Osteoblast (primary cell): ENCODE results near the gene NUDT16L1. TPM values are rescaled to one million over a fixed set of nuclear protein-coding genes. Genes with fewer than 3 reads are reported as not detected.

Experiments
- DNase-seq: peaks from one replicate; pipeline ENCODE4 v3.0.0; 2011; ENCODE audit warnings: low spot score, mixed read lengths; ENCODE audit not compliant: insufficient read length; ENCODE audit errors: missing footprints
- H2AFZ ChIP-seq: 2 replicates; pipeline ENCODE4 v1.6.0; 2011; ENCODE audit warnings: mild to moderate bottlenecking, low read length
- H3K27ac ChIP-seq: 2 replicates; pipeline ENCODE4 v1.5.1; 2011; ENCODE audit warnings: mild to moderate bottlenecking, low read depth, low read length, moderate library complexity
- H3K27me3 ChIP-seq: 2 replicates; pipeline ENCODE4 v1.6.0; 2012; ENCODE audit warnings: mild to moderate bottlenecking, control low read depth, inconsistent platforms, low read length, moderate library complexity; ENCODE audit not compliant: insufficient read depth
- H3K36me3 ChIP-seq: 2 replicates; pipeline ENCODE4 v1.5.1; 2011; ENCODE audit warnings: mild to moderate bottlenecking, low read length, control low read depth, moderate library complexity; ENCODE audit not compliant: insufficient read depth
- H3K4me1 ChIP-seq: 2 replicates; pipeline ENCODE4 v1.5.1; 2011; ENCODE audit warnings: mild to moderate bottlenecking, low read length, control low read depth, moderate library complexity; ENCODE audit not compliant: insufficient read depth
- H3K4me2 ChIP-seq: 2 replicates; pipeline ENCODE4 v1.6.0; 2011; ENCODE audit warnings: mild to moderate bottlenecking, low read length; ENCODE audit not compliant: insufficient read depth
- H3K4me3 ChIP-seq: fragments of 200-600 bp; sonication (generic); 3 replicates; pipeline ENCODE4 v1.5.1; 2012; ENCODE audit warnings: mild to moderate bottlenecking, low read length, inconsistent platforms; ENCODE audit not compliant: insufficient read depth
- H3K79me2 ChIP-seq: 2 replicates; pipeline ENCODE4 v1.6.0; 2012; ENCODE audit warnings: mild to moderate bottlenecking, low read length, control low read depth, inconsistent platforms; ENCODE audit not compliant: insufficient read depth
- H3K9me3 ChIP-seq: 2 replicates; pipeline ENCODE4 v1.5.1; 2011; ENCODE audit warnings: low read depth, low read length, control low read depth
- H4K20me1 ChIP-seq: 2 replicates; pipeline ENCODE4 v1.6.0; 2012; ENCODE audit warnings: mild to moderate bottlenecking, low read length, control low read depth; ENCODE audit not compliant: insufficient read depth
- CTCF ChIP-seq: IDR thresholded peaks from 2 replicates; pipeline ENCODE4 v1.5.1; 2011; ENCODE audit warnings: mild to moderate bottlenecking, low read depth, low read length, moderate library complexity; ENCODE audit errors: extremely low read depth
- total RNA-seq: library from RNA; depleted of rRNA; stranded (reverse); fragments of >200 nt; gene quantifications from 2 replicates; pipeline ENCODE4 v1.2.3, GENCODE V29; 2012

The NUDT16L1 gene
- total RNA-seq, 1 donor = 18.1 TPM

DNA sequence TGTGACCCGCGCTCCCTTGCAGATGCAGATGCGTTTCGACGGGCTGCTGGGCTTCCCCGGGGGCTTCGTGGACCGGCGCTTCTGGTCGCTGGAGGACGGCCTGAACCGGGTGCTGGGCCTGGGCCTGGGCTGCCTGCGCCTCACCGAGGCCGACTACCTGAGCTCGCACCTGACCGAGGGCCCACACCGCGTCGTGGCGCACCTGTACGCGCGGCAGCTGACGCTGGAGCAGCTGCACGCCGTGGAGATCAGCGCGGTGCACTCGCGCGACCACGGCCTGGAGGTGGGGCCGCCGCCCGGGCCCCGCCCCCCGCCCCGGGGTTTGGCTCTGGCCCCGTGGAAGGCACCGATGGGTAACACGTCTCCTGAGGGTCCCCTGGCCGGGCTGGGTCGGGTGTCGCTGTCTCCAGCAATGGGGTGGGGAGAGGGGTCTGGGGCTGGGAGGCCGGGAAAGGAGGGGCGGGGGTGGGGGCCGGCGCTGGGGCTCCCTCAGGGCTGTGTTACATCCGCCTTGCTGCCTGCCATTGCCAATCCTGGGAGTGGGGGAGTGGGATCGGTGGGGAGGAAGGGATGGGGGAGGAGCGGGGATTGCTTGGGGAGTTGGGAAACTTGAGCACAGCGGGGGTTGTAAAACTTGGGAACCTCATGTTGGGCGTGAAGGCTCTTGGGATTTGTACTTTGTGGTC lies 737 bp downstream of the NUDT16L1 start:
- Histone ChIP-seq H3K27me3 (no peaks in the 10 kb centered on the region), H3K4me3 (peak overlapping the region; percentile 92), H3K4me2 (peak overlapping the region; percentile 82), H3K79me2 (peaks cover 9% of the 10 kb centered on the region), H3K27ac (peak overlapping the region; percentile 56), H3K36me3 (peaks cover 25% of the 10 kb centered on the region), H3K9me3 (no peaks in the 10 kb centered on the region), H2AFZ (no peak overlapping the region), H4K20me1 (peaks cover 16% of the 10 kb centered on the region), H3K4me1 (peaks cover 15% of the 10 kb centered on the region)
- peak; percentile 97 for DNase-seq
- TF ChIP-seq CTCF = no peak

GRCh38 chr16:4694642-4695451 lies 1.5 kb downstream of the NUDT16L1 start:
- no peaks in the 10 kb centered on the region for H3K27me3 ChIP-seq
- peaks cover 16% of the 10 kb centered on the region for H4K20me1 ChIP-seq
- H2AFZ ChIP-seq = no peak overlapping the region
- peak; percentile 95 for DNase-seq
- peaks cover 15% of the 10 kb centered on the region for H3K4me1 ChIP-seq
- peak overlapping the region; percentile 82 for H3K4me2 ChIP-seq
- H3K79me2 ChIP-seq = peaks cover 9% of the 10 kb centered on the region
- H3K4me3 ChIP-seq = peak overlapping the region; percentile 92
- TF ChIP-seq CTCF = peak; percentile 20
- H3K27ac ChIP-seq = peak overlapping the region; percentile 45
- H3K36me3 ChIP-seq = peaks cover 32% of the 10 kb centered on the region
- no peaks in the 10 kb centered on the region for H3K9me3 ChIP-seq

DNA sequence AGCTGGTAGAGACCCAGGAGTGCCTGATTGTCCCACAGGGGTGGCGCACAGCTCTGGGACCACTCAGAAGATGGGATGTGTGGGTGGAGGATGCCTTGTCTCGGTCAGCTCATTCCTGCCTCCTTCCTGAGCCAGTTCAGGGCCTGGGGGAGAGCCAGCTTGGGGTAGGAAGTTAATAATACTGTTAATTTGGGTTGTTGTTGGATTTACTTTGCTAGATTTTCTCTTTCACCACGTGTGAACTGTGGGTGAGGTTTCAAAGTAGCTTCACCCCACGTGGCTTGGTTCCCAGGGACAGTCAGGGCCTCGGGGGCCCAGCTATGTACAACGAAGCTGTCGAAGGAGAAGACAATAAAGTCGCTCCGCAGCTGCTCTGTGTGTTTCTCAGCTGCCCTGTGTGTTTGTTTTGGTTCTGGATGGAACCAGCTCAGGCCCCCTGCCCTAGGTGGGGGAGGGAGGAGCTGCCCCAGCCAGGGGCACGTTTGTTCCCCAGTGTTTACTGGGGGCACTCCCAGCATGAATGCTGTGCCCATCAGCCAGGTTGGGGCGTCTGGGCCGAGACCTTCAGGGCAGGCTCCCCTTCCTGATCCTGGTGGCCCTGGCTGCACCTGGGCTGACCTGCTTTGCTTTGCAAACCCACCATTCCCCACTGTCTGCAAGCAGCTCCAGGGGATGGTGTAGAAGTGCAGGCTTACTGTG lies 2.3 kb downstream of the NUDT16L1 start:
- Histone ChIP-seq H3K36me3 (peaks cover 38% of the 10 kb centered on the region), H3K4me2 (peak overlapping the region; percentile 23)

More for the DNA sequence above, 2.3 kb downstream of the NUDT16L1 start:
- peaks cover 15% of the 10 kb centered on the region for H3K4me1 ChIP-seq
- no peak overlapping the region for H3K4me3 ChIP-seq
- H3K9me3 ChIP-seq = no peaks in the 10 kb centered on the region
- H4K20me1 ChIP-seq = peaks cover 16% of the 10 kb centered on the region
- no peak overlapping the region for H2AFZ ChIP-seq
- TF ChIP-seq CTCF = no peak
- peak overlapping the region; percentile 45 for H3K27ac ChIP-seq
- peaks cover 9% of the 10 kb centered on the region for H3K79me2 ChIP-seq
- DNase-seq = peak; percentile 81
- no peaks in the 10 kb centered on the region for H3K27me3 ChIP-seq
